HEK293T (cell line): ENCODE data around the gene FOXN4.

Experiments used
- CTCF ChIA-PET: fragments of 350-600 bp; formaldehyde crosslinking; extraction: SDS; loops from one replicate; lab custom pipeline; 2021; ENCODE audit warnings: antibody characterized with exemption, inconsistent platforms; lab: Yijun Ruan, JAX
- POLR2A ChIA-PET: fragments of 350-600 bp; formaldehyde crosslinking; extraction: SDS; loops from one replicate; lab custom pipeline; 2020; ENCODE audit warnings: antibody characterized with exemption, inconsistent platforms; lab: Yijun Ruan, JAX
- DNase-seq: peaks from one replicate; pipeline ENCODE4 v3.0.0; 2012; ENCODE audit warnings: mixed read lengths; ENCODE audit errors: extremely low spot score
- ARNT ChIP-seq: fragments of 450-650 bp; IDR thresholded peaks from 2 replicates; pipeline ENCODE4 v1.6.1; 2017; ENCODE audit warnings: mild to moderate bottlenecking
- BHLHE40 ChIP-seq: fragments of 450-650 bp; IDR thresholded peaks from 2 replicates; pipeline ENCODE4 v1.6.1; 2016; ENCODE audit warnings: mild to moderate bottlenecking, moderate library complexity, borderline replicate concordance
- CTBP1 ChIP-seq: fragments of 450-650 bp; IDR thresholded peaks from 2 replicates; pipeline ENCODE4 v1.6.1; 2016; ENCODE audit warnings: borderline replicate concordance
- ELF4 ChIP-seq: fragments of 450-650 bp; IDR thresholded peaks from 2 replicates; pipeline ENCODE4 v1.6.1; 2017; ENCODE audit warnings: antibody characterized with exemption
- FOXA1 ChIP-seq: fragments of 450-650 bp; IDR thresholded peaks from 2 replicates; pipeline ENCODE4 v1.6.1; 2016; ENCODE audit warnings: mild to moderate bottlenecking
- FOXK2 ChIP-seq: fragments of 450-650 bp; IDR thresholded peaks from 2 replicates; pipeline ENCODE4 v1.6.1; 2016; ENCODE audit warnings: mild to moderate bottlenecking
- FOXM1 ChIP-seq: fragments of 450-650 bp; IDR thresholded peaks from 2 replicates; pipeline ENCODE4 v1.6.1; 2017; ENCODE audit warnings: mild to moderate bottlenecking, borderline replicate concordance
- HDGF ChIP-seq: fragments of 450-650 bp; IDR thresholded peaks from 2 replicates; pipeline ENCODE4 v1.6.1; 2017; ENCODE audit warnings: antibody characterized with exemption, borderline replicate concordance
- L3MBTL2 ChIP-seq: fragments of 450-650 bp; conservative IDR thresholded peaks from 2 replicates; pipeline ENCODE4 v1.6.1; 2016; ENCODE audit warnings: mild to moderate bottlenecking
- LEF1 ChIP-seq: fragments of 450-650 bp; IDR thresholded peaks from 2 replicates; pipeline ENCODE4 v1.6.1; 2017; ENCODE audit warnings: mild to moderate bottlenecking, borderline replicate concordance
- NFRKB ChIP-seq: fragments of 450-650 bp; IDR thresholded peaks from 2 replicates; pipeline ENCODE4 v1.6.1; 2016; ENCODE audit warnings: mild to moderate bottlenecking, moderate library complexity
- SP1 ChIP-seq: fragments of 450-650 bp; IDR thresholded peaks from 2 replicates; pipeline ENCODE4 v1.6.1; 2017
- SUZ12 ChIP-seq: fragments of 450-650 bp; IDR thresholded peaks from 2 replicates; pipeline ENCODE4 v1.6.1; 2016; ENCODE audit warnings: mild to moderate bottlenecking
- TARDBP ChIP-seq: fragments of 450-650 bp; IDR thresholded peaks from 2 replicates; pipeline ENCODE4 v1.6.1; 2016
- ZNF384 ChIP-seq: fragments of 450-650 bp; IDR thresholded peaks from 2 replicates; pipeline ENCODE4 v1.6.1; 2016
- TF ChIP-seq, protein P1 (sequence below): fragments of 450-650 bp; IDR thresholded peaks from 2 replicates; pipeline ENCODE4 v1.6.1; 2016

The FOXN4 gene

DNA sequence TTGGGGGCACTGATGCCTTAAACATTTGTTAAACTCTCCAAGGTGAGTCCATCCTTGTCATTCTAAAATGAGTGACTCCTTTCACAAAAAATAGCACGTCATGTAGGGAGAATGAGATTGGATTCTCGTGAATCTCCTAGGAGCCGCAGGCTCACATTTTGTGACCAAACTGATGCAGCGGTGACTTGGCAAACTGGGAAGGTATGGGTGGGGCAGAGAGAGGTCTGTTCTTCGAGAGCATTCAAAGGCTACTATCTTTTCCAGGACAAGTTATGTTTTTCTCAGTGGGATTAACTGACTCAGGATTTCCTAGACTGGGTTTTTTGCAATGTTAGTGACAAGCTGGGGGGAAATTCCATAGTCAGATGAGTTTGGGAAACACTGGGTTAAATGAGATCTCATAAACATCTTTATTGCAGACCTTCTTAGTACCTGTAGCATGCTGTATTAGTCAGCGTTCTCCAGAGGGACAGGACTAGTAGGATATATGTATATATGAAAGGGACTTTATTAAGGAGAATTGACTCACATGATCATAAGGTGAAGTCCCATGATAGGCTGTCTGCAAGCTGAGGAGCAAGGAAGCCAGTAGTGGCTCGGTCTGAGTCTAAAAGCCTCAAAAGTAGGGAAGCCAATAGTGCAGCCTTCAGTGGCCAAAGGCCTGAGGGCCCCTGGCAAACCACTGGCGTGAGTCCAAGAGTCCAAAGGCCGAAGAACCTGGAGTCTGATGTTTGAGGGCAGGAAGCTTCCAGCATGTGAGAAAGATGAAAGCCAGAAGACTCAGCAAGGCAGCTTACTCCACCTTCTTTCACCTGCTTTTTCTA, 61.0 kb downstream of the FOXN4 start:
- CTCF ChIA-PET, result interaction anchor here (0.7 kb wide), 1 partner anchor 315 kb away, joined by 3 read pairs; no protein-coding TSS in a partner anchor
- no peak for DNase-seq

DNA sequence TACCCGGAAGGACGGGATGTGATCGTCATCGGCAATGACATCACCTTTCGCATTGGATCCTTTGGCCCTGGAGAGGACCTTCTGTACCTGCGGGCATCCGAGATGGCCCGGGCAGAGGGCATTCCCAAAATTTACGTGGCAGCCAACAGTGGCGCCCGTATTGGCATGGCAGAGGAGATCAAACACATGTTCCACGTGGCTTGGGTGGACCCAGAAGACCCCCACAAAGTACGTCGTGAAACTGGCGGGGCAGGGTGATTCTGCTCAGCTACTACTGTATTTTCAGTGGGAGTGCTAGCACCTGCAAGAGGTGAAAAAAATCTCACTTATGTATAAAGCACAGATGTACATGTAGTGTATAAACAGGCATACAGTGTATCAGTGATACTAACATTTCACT, 62.9 kb downstream of the FOXN4 start:
- no peak for TF ChIP-seq FOXM1
- no peak for TF ChIP-seq TARDBP
- TF ChIP-seq FOXA1, result no peak
- no peak for TF ChIP-seq LEF1
- TF ChIP-seq, protein P1, sequence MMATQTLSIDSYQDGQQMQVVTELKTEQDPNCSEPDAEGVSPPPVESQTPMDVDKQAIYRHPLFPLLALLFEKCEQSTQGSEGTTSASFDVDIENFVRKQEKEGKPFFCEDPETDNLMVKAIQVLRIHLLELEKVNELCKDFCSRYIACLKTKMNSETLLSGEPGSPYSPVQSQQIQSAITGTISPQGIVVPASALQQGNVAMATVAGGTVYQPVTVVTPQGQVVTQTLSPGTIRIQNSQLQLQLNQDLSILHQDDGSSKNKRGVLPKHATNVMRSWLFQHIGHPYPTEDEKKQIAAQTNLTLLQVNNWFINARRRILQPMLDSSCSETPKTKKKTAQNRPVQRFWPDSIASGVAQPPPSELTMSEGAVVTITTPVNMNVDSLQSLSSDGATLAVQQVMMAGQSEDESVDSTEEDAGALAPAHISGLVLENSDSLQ, result no peak
- TF ChIP-seq FOXK2, result no peak
- no peak for TF ChIP-seq ELF4
- TF ChIP-seq SUZ12, result no peak
- no peak for TF ChIP-seq CTBP1
- TF ChIP-seq HDGF, result no peak
- no peak for TF ChIP-seq L3MBTL2
- TF ChIP-seq SP1, result no peak
- no peak for TF ChIP-seq ARNT
- no peak for TF ChIP-seq NFRKB
- TF ChIP-seq BHLHE40, result no peak
- TF ChIP-seq ZNF384, result no peak
- CTCF ChIA-PET, result no interaction called here

More for the DNA sequence above, 61.0 kb downstream of the FOXN4 start:
- TF ChIP-seq NFRKB, result no peak
- no peak for TF ChIP-seq ZNF384
- TF ChIP-seq LEF1, result no peak
- POLR2A ChIA-PET, result interaction anchor here (0.6 kb wide), 1 partner anchor 304 kb away, joined by 3 read pairs; no protein-coding TSS in a partner anchor

DNA sequence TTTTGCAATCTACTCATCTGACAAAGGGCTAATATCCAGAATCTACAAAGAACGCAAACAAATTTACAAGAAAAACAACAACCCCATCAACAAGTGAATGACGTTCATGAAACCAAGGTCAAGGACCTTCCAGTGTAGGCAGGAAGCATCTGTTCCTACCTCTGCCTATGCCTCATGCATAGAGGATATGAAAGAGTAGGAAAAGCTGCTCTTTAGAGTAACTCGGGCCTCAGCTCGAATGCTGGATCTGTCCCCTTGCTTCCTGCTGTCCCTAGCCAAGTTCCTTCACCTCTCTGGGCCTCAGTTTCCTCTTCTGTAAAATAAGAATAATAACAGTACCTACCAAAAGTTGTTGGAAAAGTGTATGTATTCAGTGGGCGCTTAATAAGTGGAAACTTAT, 65.0 kb downstream of the FOXN4 start:
- CTCF ChIA-PET, result interaction anchor here (0.5 kb wide), 1 partner anchor 142 kb away, joined by 5 read pairs; no protein-coding TSS in a partner anchor
- no peak for TF ChIP-seq LEF1
- TF ChIP-seq NFRKB, result no peak
- no peak for TF ChIP-seq FOXA1
- no peak for TF ChIP-seq BHLHE40
- TF ChIP-seq ELF4, result no peak
- TF ChIP-seq ZNF384, result no peak
- TF ChIP-seq HDGF, result no peak
- TF ChIP-seq CTBP1, result no peak
- TF ChIP-seq, protein P1, result no peak
- no peak for TF ChIP-seq L3MBTL2
- TF ChIP-seq SUZ12, result no peak
- no peak for TF ChIP-seq FOXK2
- TF ChIP-seq SP1, result no peak
- TF ChIP-seq ARNT, result no peak
- DNase-seq, result no peak
- POLR2A ChIA-PET, result no interaction called here

More for the DNA sequence above, 62.9 kb downstream of the FOXN4 start:
- POLR2A ChIA-PET, result no interaction called here
- DNase-seq, result no peak

DNA sequence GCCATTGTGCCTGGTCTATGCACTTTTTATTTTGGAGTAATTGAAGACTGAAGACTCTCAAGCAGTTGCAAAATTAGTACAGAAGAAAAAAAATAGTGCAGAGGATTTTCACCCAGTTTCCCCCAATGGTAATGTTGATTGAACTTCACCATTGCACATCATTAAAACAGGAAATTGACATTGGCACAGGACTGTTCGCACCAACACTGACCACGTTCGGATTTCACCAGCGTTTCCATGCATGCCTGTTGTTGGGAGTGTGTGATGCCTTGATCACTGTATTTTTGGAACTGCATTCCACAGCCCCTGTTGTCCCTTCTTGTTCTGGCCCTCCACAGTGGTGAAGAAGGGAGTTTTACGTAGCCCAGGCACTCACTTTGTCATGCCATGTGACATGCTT, 67.1 kb downstream of the FOXN4 start:
- TF ChIP-seq BHLHE40 (no peak), NFRKB (no peak), ELF4 (no peak), TARDBP (no peak), CTBP1 (no peak), LEF1 (no peak), HDGF (no peak), FOXA1 (no peak), SP1 (no peak), L3MBTL2 (no peak), FOXK2 (no peak), SUZ12 (no peak), ARNT (no peak), FOXM1 (no peak), ZNF384 (no peak)
- TF ChIP-seq, protein P1, result no peak
- POLR2A ChIA-PET, result no interaction called here
- CTCF ChIA-PET, result no interaction called here
- DNase-seq, result no peak

DNA sequence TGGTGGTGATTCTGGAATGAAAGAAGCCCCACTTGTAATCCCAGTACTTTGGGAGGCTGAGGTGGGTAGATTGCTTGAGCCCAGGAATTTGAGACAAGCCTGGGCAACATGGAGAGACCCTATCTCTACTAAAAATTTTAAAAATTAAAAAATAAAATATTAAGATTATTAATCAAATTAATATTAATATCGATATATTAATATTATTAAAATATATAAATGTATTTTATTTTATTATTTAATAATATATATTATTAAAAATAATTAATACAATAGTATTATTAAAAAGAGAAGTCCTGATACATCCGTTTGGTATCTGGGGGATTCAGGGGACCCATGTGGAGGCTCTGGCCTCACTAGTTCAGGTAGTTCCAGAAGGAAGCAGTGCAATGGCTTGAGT, 68.7 kb downstream of the FOXN4 start:
- ChIA-PET CTCF (no interaction called here), POLR2A (no interaction called here)
- DNase-seq, result no peak
- TF ChIP-seq LEF1 (no peak), L3MBTL2 (no peak), TARDBP (no peak)

DNA sequence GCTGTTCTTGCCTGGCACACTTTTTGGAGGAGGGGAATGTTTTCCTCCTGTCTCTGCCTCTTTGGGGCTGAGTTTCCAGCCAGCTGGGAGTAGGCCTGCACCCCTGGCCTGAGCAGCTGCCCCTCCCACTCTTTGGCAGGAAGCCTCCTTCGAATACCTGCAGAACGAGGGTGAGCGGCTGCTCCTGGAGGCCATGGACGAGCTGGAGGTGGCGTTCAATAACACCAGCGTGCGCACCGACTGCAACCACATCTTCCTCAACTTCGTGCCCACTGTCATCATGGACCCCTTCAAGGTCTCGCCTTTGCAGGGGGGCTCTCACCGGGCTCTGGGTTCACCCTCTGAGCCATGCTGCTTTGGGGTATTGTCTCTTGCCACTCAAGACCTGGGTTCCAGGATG, 69.4 kb downstream of the FOXN4 start:
- DNase-seq, result no peak
- CTCF ChIA-PET, result no interaction called here
- POLR2A ChIA-PET, result no interaction called here
- TF ChIP-seq HDGF (no peak), ARNT (no peak), FOXM1 (no peak), SP1 (no peak), FOXA1 (no peak), CTBP1 (no peak), SUZ12 (no peak), LEF1 (no peak), ELF4 (no peak), NFRKB (no peak), BHLHE40 (no peak), L3MBTL2 (no peak), ZNF384 (no peak), TARDBP (no peak)
- TF ChIP-seq, protein P1, result no peak
